ENCODE measurements around the gene LRRC59. TPM values are rescaled to one million over a fixed set of nuclear protein-coding genes. Genes with fewer than 3 reads are reported as not detected.

Gene LRRC59
- total and polyA plus RNA-seq, 2 of the 13 experiments (the other 11 are each of a cell fraction or from before 2014, with no cell fraction given), result 87.3 to 222 TPM

DNA sequence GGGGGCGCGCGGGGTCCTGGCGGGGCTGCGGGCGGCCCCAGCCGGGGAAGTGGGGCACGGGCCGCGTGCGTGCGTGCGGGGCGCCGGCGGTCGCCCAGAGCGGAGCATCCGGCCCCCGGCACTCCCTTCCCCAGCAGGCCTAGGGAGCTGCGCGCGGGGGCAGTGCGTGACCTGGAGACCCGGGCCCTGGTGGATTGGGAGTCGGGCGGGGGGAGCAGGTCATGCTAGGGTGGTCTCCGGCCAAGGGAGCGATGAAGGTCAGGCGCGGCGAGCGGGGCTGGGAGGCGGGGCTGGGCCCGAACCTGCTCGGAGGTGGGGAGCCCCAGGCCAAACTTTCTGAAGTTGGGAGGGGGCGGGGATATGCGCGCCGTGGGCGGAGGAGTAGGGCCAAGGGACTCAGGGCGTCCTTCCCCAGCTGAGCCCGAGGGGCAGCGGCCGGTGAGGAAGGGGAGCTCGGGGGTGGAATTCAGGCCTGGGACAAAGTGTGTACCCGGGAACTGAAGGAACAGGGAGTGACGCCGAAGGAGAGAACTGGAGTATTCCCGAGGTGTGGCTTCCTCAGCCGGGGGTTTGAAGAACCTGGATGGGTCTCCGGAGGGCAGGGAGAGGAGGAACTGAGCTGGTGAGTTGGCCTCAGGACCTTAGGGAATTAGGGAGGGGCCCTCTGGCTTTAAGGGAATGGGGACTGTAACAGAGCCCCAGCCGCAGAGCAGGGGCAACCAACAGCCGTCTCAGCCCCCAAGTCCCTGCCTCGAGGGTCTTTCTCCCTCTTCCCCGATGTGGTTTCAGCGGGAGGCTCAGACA is 50.8 kb downstream of the LRRC59 start (continued):
- TF ChIP-seq, protein P1, sequence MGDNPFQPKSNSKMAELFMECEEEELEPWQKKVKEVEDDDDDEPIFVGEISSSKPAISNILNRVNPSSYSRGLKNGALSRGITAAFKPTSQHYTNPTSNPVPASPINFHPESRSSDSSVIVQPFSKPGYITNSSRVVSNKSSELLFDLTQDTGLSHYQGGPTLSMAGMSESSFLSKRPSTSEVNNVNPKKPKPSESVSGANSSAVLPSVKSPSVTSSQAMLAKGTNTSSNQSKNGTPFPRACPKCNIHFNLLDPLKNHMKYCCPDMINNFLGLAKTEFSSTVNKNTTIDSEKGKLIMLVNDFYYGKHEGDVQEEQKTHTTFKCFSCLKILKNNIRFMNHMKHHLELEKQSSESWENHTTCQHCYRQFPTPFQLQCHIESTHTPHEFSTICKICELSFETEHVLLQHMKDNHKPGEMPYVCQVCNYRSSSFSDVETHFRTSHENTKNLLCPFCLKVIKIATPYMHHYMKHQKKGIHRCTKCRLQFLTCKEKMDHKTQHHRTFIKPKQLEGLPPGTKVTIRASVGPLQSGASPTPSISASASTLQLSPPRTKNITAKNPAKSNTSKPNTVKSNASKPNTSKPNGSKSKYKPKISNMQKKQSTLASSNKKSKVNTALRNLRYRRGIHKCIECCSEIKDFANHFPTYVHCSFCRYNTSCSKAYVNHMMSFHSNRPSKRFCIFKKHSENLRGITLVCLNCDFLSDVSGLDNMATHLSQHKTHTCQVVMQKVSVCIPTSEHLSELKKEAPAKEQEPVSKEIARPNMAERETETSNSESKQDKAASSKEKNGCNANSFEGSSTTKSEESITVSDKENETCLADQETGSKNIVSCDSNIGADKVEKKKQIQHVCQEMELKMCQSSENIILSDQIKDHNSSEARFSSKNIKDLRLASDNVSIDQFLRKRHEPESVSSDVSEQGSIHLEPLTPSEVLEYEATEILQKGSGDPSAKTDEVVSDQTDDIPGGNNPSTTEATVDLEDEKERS (CRISPR knock-in tag; IDR thresholded peaks at IDR 0.05), result no peak; the same call in 1 of the 2 replicates
- TF ChIP-seq EZH2 (conservative IDR thresholded peaks at IDR 0.05; ENCODE audit: low read depth, low read length), result no peak
- no peak for TF ChIP-seq CEBPB (IDR thresholded peaks at IDR 0.05; ENCODE audit: borderline replicate concordance, low read depth, low read length)
- no peak for TF ChIP-seq ATF7 (IDR thresholded peaks at IDR 0.05)
- TF ChIP-seq ATF7 (CRISPR knock-in tag; IDR thresholded peaks at IDR 0.05), result 0 out of 2 replicates have a peak, but pooled peaks have one; percentile 31
- TF ChIP-seq IKZF4 (CRISPR knock-in tag; IDR thresholded peaks at IDR 0.05; ENCODE audit: borderline replicate concordance, low read depth, not compliant biosample characterization), result no peak
- TF ChIP-seq, protein P2, sequence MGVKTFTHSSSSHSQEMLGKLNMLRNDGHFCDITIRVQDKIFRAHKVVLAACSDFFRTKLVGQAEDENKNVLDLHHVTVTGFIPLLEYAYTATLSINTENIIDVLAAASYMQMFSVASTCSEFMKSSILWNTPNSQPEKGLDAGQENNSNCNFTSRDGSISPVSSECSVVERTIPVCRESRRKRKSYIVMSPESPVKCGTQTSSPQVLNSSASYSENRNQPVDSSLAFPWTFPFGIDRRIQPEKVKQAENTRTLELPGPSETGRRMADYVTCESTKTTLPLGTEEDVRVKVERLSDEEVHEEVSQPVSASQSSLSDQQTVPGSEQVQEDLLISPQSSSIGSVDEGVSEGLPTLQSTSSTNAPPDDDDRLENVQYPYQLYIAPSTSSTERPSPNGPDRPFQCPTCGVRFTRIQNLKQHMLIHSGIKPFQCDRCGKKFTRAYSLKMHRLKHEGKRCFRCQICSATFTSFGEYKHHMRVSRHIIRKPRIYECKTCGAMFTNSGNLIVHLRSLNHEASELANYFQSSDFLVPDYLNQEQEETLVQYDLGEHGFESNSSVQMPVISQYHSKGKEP (CRISPR knock-in tag; IDR thresholded peaks at IDR 0.05), result no peak
- TF ChIP-seq JDP2 (CRISPR knock-in tag; IDR thresholded peaks at IDR 0.05; ENCODE audit: borderline replicate concordance), result 0 out of 2 replicates have a peak, but pooled peaks have one; percentile 2
- 0 out of 2 replicates have a peak, but pooled peaks have one; percentile 27 for TF ChIP-seq CBFB (CRISPR knock-in tag; IDR thresholded peaks at IDR 0.05)
- TF ChIP-seq, protein P3, sequence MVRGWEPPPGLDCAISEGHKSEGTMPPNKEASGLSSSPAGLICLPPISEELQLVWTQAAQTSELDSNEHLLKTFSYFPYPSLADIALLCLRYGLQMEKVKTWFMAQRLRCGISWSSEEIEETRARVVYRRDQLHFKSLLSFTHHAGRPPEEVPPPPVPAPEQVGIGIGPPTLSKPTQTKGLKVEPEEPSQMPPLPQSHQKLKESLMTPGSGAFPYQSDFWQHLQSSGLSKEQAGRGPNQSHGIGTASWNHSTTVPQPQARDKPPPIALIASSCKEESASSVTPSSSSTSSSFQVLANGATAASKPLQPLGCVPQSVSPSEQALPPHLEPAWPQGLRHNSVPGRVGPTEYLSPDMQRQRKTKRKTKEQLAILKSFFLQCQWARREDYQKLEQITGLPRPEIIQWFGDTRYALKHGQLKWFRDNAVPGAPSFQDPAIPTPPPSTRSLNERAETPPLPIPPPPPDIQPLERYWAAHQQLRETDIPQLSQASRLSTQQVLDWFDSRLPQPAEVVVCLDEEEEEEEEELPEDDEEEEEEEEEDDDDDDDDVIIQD (CRISPR knock-in tag; IDR thresholded peaks at IDR 0.05; ENCODE audit: low read depth), result no peak
- TF ChIP-seq LCORL (IDR thresholded peaks at IDR 0.05), result no peak
- TF ChIP-seq LCORL (CRISPR knock-in tag; IDR thresholded peaks at IDR 0.05), result peak; percentile 40; the same call in 1 of the 2 replicates
- TF ChIP-seq CBX5 (CRISPR knock-in tag; IDR thresholded peaks at IDR 0.05; ENCODE audit: borderline replicate concordance), result no peak
- TF ChIP-seq FOSL1 (CRISPR knock-in tag; IDR thresholded peaks at IDR 0.05; ENCODE audit: borderline replicate concordance), result no peak
- peak; percentile 59; the same call in 1 of the 2 replicates for TF ChIP-seq KDM3A (CRISPR knock-in tag; IDR thresholded peaks at IDR 0.05; ENCODE audit: low read depth)
- TF ChIP-seq ETV6 (CRISPR knock-in tag; conservative IDR thresholded peaks at IDR 0.05), result peak; percentile 75; the same call in 1 of the 2 replicates
- TF ChIP-seq BRD4 (CRISPR knock-in tag; IDR thresholded peaks at IDR 0.05), result no peak
- no peak for TF ChIP-seq ZNF121 (CRISPR knock-in tag; IDR thresholded peaks at IDR 0.05)
- peak; percentile 55; the same call in 1 of the 2 replicates for TF ChIP-seq TBX2 (CRISPR knock-in tag; IDR thresholded peaks at IDR 0.05; ENCODE audit: borderline replicate concordance)
- TF ChIP-seq, protein P4, sequence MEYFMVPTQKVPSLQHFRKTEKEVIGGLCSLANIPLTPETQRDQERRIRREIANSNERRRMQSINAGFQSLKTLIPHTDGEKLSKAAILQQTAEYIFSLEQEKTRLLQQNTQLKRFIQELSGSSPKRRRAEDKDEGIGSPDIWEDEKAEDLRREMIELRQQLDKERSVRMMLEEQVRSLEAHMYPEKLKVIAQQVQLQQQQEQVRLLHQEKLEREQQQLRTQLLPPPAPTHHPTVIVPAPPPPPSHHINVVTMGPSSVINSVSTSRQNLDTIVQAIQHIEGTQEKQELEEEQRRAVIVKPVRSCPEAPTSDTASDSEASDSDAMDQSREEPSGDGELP (IDR thresholded peaks at IDR 0.05; ENCODE audit: borderline replicate concordance, low read depth), result peak; percentile 59; the same call in 1 of the 2 replicates
- no peak for TF ChIP-seq ZNF460 (CRISPR knock-in tag; IDR thresholded peaks at IDR 0.05; ENCODE audit: borderline replicate concordance)
- 0 out of 2 replicates have a peak, but pooled peaks have one; percentile 17 for TF ChIP-seq SRY (CRISPR knock-in tag; IDR thresholded peaks at IDR 0.05)

Measured in HepG2 (cell line).